Stimulated activated CD4-positive, alpha-beta T cell treated with anti-CD3 and anti-CD28 coated beads, Interleukin-4, amount 100 ng/mL, for 24 hours (primary cell): ENCODE data around the gene MYCBP.

Source experiments
- DNase-seq: peaks from one replicate; pipeline ENCODE4 v3.0.0-alpha.2; 2020

The MYCBP gene

GRCh38 chr1:38819040-38819439 is 54.1 kb downstream of the MYCBP start:
- no peak for DNase-seq

GRCh38 chr1:38818175-38818976 is 54.8 kb downstream of the MYCBP start:
- DNase-seq = peak; percentile 55

GRCh38 chr1:38817267-38818174 is 55.6 kb downstream of the MYCBP start:
- no peak for DNase-seq

GRCh38 chr1:38815903-38816627 is 57.1 kb downstream of the MYCBP start:
- DNase-seq = no peak

DNA sequence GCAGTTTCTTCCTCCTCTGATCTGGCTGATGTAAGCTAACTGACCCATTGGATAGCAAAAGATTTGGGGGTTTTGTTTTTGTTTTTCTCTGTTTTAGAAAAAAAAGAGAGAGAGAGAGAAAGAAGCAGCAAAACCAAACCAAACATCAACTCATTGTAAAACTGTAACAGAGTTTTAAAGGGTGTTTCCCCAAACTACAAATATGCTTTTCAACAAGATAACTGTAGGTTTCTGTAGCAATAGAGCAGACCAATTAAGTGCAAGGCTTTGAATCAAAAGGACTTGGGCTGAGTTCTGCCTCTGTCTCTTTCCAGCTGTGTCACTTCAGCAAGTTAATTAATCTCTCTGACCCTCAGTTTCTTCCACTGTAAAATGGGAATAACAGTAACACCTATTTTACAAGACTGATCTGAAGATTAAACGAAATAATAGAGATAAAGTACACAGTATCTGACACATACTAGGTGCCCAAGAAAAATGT is 58.1 kb downstream of the MYCBP start:
- DNase-seq = no peak

- no peak for DNase-seq
These were observed 58.6 kb downstream of the MYCBP start for GRCh38 chr1:38814444-38814983.

DNA sequence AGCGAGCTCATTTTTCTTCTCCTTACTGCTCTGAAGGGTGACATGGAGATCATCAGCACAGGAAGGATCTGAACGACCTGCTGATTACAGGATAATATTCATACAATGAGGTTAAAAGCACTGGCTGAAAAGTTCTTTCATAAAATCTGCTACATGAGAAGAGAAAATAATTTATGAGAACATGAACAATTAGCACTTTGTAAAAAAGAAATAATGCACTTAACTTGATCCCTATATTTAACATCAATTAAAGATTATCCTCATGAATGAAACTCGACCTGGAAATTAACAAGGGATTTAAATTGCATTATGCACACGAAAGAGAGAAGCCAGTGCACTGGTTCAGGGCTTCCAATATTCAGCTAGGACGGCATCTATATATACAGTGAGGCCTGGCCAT is 60.2 kb downstream of the MYCBP start:
- DNase-seq = no peak
